Common myeloid progenitor, CD34-positive (primary cell): ENCODE measurements around the gene RUSF1.
"Not testable (repeated sequence)": the region's sequence is repeated elsewhere in the genome, so short reads cannot be mapped to it uniquely, and the experiment has no call there.

Experiments
- CTCF ChIA-PET: fragments of 350-600 bp; sonication (Branson Sonifier 250); formaldehyde crosslinking; loops from one replicate; lab custom pipeline; 2021; ENCODE audit warnings: antibody characterized with exemption; lab: Charles Lee
- POLR2A ChIA-PET: fragments of 350-600 bp; sonication (Branson Sonifier 250); formaldehyde crosslinking; loops from one replicate; lab custom pipeline; 2021; ENCODE audit warnings: antibody characterized with exemption; lab: Charles Lee
- DNase-seq, 3 donors: peaks; one replicate each; pipeline versions ENCODE4 v3.0.0 to v3.0.0-alpha.2; 2013
- H3K27ac ChIP-seq, 2 experiments: 1 replicate in 1 of 2; 2 replicates in 1 of 2; pipeline ENCODE4 v1.7.0; 2013; ENCODE audit warnings: inconsistent platforms in 2 of 2, low read length in 2 of 2, mild to moderate bottlenecking in 2 of 2, low read depth in 1 of 2, moderate library complexity in 1 of 2; ENCODE audit not compliant: severe bottlenecking in 2 of 2, insufficient read depth in 1 of 2, poor library complexity in 1 of 2
- H3K27me3 ChIP-seq, 5 experiments: replicated peaks in 2 of 5; 1 replicate in 3 of 5; 2 replicates in 2 of 5; pipeline versions ENCODE4 v1.6.1 to v1.7.0; 2013; ENCODE audit warnings: low read length in 4 of 5, mild to moderate bottlenecking in 2 of 5, moderate library complexity in 2 of 5, inconsistent platforms in 1 of 5; ENCODE audit not compliant: insufficient read depth in 5 of 5, control insufficient read depth in 4 of 5
- H3K36me3 ChIP-seq, 4 experiments: 1 replicate in 2 of 4; 2 replicates in 2 of 4; pipeline versions ENCODE4 v1.6.1 to v1.7.0; 2013; ENCODE audit warnings: low read length in 3 of 4, control low read depth in 1 of 4, mild to moderate bottlenecking in 1 of 4; ENCODE audit not compliant: control insufficient read depth in 4 of 4, insufficient read depth in 4 of 4
- H3K4me1 ChIP-seq, 4 experiments: 1 replicate in 3 of 4; 2 replicates in 1 of 4; pipeline versions ENCODE4 v1.6.1 to v1.7.1; 2013; ENCODE audit warnings: low read length in 3 of 4, mild to moderate bottlenecking in 3 of 4, control low read depth in 1 of 4, inconsistent platforms in 1 of 4, moderate library complexity in 1 of 4; ENCODE audit not compliant: control insufficient read depth in 4 of 4, insufficient read depth in 4 of 4; ENCODE audit errors: control extremely low read depth in 1 of 4
- H3K4me3 ChIP-seq, 7 experiments: 1 replicate in 4 of 7; 2 replicates in 3 of 7; pipeline versions ENCODE4 v1.5.1 to v1.7.0; 2013; ENCODE audit warnings: mild to moderate bottlenecking in 7 of 7, low read length in 6 of 7, moderate library complexity in 6 of 7, inconsistent platforms in 2 of 7, low read depth in 2 of 7, control low read depth in 1 of 7; ENCODE audit not compliant: insufficient read depth in 4 of 7, control insufficient read depth in 1 of 7; ENCODE audit errors: extremely low read depth in 1 of 7
- H3K9me3 ChIP-seq, 5 experiments: 1 replicate in 4 of 5; 2 replicates in 1 of 5; pipeline versions ENCODE4 v1.6.1 to v1.7.1; 2013; ENCODE audit warnings: low read length in 4 of 5, mild to moderate bottlenecking in 2 of 5, inconsistent platforms in 1 of 5, low read depth in 1 of 5, moderate library complexity in 1 of 5; ENCODE audit not compliant: control insufficient read depth in 4 of 5, insufficient read depth in 2 of 5; ENCODE audit errors: control extremely low read depth in 1 of 5
- WGBS: methylation state at CpG from one replicate; pipeline ENCODE4 v1.1.5; 2013; ENCODE audit not compliant: insufficient coverage; 5-methylcytosine and 5-hydroxymethylcytosine counted together

Gene RUSF1

GRCh38 chr16:31507617-31507928 lies 618 bp downstream of the RUSF1 start:
- peak overlapping the region; percentile 72 to 94 (median 91) for H3K4me3 ChIP-seq
- peaks cover 30 to 59% (median 50%) of the 10 kb centered on the region in 4 experiments for H3K4me1 ChIP-seq
- H3K27me3 ChIP-seq: no peaks in the 10 kb centered on the region
- CTCF ChIA-PET: interaction anchor here (0.8 to 2.7 kb wide), 7 partner anchors 11 to 361 kb away, joined by 4 to 10 read pairs (median 4); no protein-coding TSS in a partner anchor
- no peak for DNase-seq
- WGBS: 8% methylated on average over 7 of the region's 12 CpGs
- peak overlapping the region; percentile 89 to 94 for H3K27ac ChIP-seq
- POLR2A ChIA-PET: interaction anchor here (0.6 to 1.4 kb wide), 6 partner anchors 10 to 188 kb away, joined by 3 to 5 read pairs (median 4); partner anchors contain the start of gene ARMC5
- H3K36me3 ChIP-seq: peaks cover 0 to under 1% (median 0%) of the 10 kb centered on the region in 4 experiments
- H3K9me3 ChIP-seq: peaks cover 0 to 4% (median 0%) of the 10 kb centered on the region in 5 experiments

GRCh38 chr16:31505483-31505882 lies 2.7 kb downstream of the RUSF1 start:
- H3K4me3 ChIP-seq: peak overlapping the region in 1 of 7 experiments; percentile 8
- ChIA-PET POLR2A (no interaction called here), CTCF (interaction anchor here (1.1 to 2.7 kb wide), 2 partner anchors 30 to 190 kb away, joined by 3 to 10 read pairs; no protein-coding TSS in a partner anchor)
- peak overlapping the region in 1 of 2 experiments; percentile 57 for H3K27ac ChIP-seq
- peak in 2 of 3 donors; percentile 43 to 59 for DNase-seq
- no peaks in the 10 kb centered on the region for H3K27me3 ChIP-seq
- no peaks in the 10 kb centered on the region for H3K9me3 ChIP-seq
- H3K36me3 ChIP-seq: peaks cover 0 to 8% (median 1%) of the 10 kb centered on the region in 4 experiments
- H3K4me1 ChIP-seq: peaks cover 30 to 59% (median 50%) of the 10 kb centered on the region in 4 experiments
- 22% methylated on average over 3 of the region's 4 CpGs for WGBS

GRCh38 chr16:31504159-31504558 lies 4.0 kb downstream of the RUSF1 start:
- DNase-seq: no peak
- WGBS: 17% methylated on average over 6 of the region's 8 CpGs
- ChIA-PET CTCF (interaction anchor here (1.4 to 1.6 kb wide), 2 partner anchors 9 to 43 kb away, joined by 4 to 5 read pairs; no protein-coding TSS in a partner anchor), POLR2A (interaction anchor here (0.8 kb wide), 1 partner anchor 48 kb away, joined by 3 read pairs; no protein-coding TSS in a partner anchor)
- Histone ChIP-seq H3K4me1 (peaks cover 30 to 51% (median 48%) of the 10 kb centered on the region in 4 experiments), H3K9me3 (no peaks in the 10 kb centered on the region), H3K4me3 (no peak overlapping the region), H3K36me3 (peaks cover under 1 to 20% (median 9%) of the 10 kb centered on the region in 4 experiments), H3K27me3 (no peaks in the 10 kb centered on the region), H3K27ac (no peak overlapping the region)

GRCh38 chr16:31503555-31503954 lies 4.6 kb downstream of the RUSF1 start:
- DNase-seq, H3K4me3 ChIP-seq, H3K27me3 ChIP-seq, POLR2A ChIA-PET, H3K27ac ChIP-seq, H3K9me3 ChIP-seq: not testable (repeated sequence)
- H3K36me3 ChIP-seq: peaks cover 2 to 26% (median 14%) of the 10 kb centered on the region in 4 experiments
- H3K4me1 ChIP-seq: peaks cover 24 to 45% (median 43%) of the 10 kb centered on the region in 4 experiments
- CTCF ChIA-PET: interaction anchor here (0.9 to 1.6 kb wide), 4 partner anchors 9 to 195 kb away, joined by 3 to 5 read pairs (median 4); no protein-coding TSS in a partner anchor
- 92% methylated on average over 6 of the region's 8 CpGs for WGBS

- Histone ChIP-seq H3K36me3 (peaks cover 2 to 32% (median 20%) of the 10 kb centered on the region in 4 experiments), H3K27ac (no peak overlapping the region), H3K4me1 (peaks cover 23 to 43% (median 42%) of the 10 kb centered on the region in 4 experiments), H3K4me3 (no peak overlapping the region), H3K9me3 (no peaks in the 10 kb centered on the region), H3K27me3 (no peaks in the 10 kb centered on the region)
- no peak for DNase-seq
- POLR2A ChIA-PET: interaction anchor here (0.6 kb wide), 1 partner anchor 52 kb away, joined by 3 read pairs; no protein-coding TSS in a partner anchor
- CTCF ChIA-PET: interaction anchor here (0.9 to 1.6 kb wide), 4 partner anchors 8 to 196 kb away, joined by 3 to 5 read pairs (median 4); no protein-coding TSS in a partner anchor
Observed at GRCh38 chr16:31502981-31503380, 5.2 kb downstream of the RUSF1 start.

GRCh38 chr16:31501966-31502348 lies 6.2 kb downstream of the RUSF1 start:
- no peak for DNase-seq
- ChIA-PET POLR2A (interaction anchor here (0.6 kb wide), 1 partner anchor 321 kb away, joined by 4 read pairs; no protein-coding TSS in a partner anchor), CTCF (interaction anchor here (1.3 to 1.6 kb wide), 2 partner anchors 9 to 14 kb away, joined by 3 to 5 read pairs; no protein-coding TSS in a partner anchor)
- peaks cover 19 to 36% (median 33%) of the 10 kb centered on the region in 4 experiments for H3K4me1 ChIP-seq
- no peaks in the 10 kb centered on the region for H3K27me3 ChIP-seq
- WGBS: 96% methylated on average over 3 of the region's 4 CpGs
- H3K4me3 ChIP-seq: no peak overlapping the region
- H3K27ac ChIP-seq: no peak overlapping the region
- peaks cover 2 to 41% (median 26%) of the 10 kb centered on the region in 4 experiments for H3K36me3 ChIP-seq
- no peaks in the 10 kb centered on the region for H3K9me3 ChIP-seq
